Hepatocyte (in vitro differentiated cells): ENCODE results near the gene POP5.

Experiments used
- EZH2 ChIP-seq: fragments of 200-600 bp; sonication (generic); IDR thresholded peaks from 2 replicates; pipeline ENCODE4 v1.6.1; 2016; ENCODE audit warnings: antibody characterized with exemption, mild to moderate bottlenecking, borderline replicate concordance
- EZH2phosphoT487 ChIP-seq: fragments of 200-600 bp; sonication (generic); IDR thresholded peaks from one replicate; pipeline ENCODE4 v1.6.1; 2018; ENCODE audit warnings: antibody characterized with exemption, mild to moderate bottlenecking, low read depth, moderate library complexity; ENCODE audit not compliant: unreplicated experiment, severe bottlenecking

DNA sequence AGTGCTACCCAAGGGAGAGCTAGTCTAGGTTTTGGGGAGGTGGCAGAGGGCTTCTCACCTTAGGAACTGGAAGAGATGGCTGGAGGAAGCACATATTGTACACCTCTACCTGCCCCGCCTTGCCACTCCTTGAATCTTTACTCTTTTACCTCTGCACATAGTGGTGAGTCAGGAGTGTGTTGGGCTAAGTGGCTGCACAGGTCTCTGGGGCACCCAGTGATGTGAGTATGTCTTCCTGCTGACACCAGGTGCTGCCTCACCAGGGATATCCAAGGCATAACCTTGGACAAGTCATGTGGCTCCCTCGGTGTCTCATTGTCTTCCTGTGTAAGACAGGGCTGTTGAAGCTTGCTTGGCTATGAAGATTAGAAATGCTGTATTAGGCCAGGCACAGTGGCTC lies 39.4 kb upstream of the POP5 start:
- TF ChIP-seq EZH2 (no peak), EZH2phosphoT487 (no peak)
